OCI-LY1 (cell line): ENCODE measurements around the gene GPATCH4.

ENCODE experiments used
- EZH2 ChIP-seq: fragments of 200-600 bp; sonication (generic), shearing (Covaris generic); IDR thresholded peaks from 2 replicates; pipeline ENCODE4 v1.8.0; 2017; ENCODE audit warnings: borderline replicate concordance, mixed run types, mild to moderate bottlenecking, antibody characterized with exemption, low read length, moderate library complexity, mixed read lengths
- TF ChIP-seq, protein P1 (sequence below): fragments of 200-600 bp; sonication (generic), shearing (Covaris generic); IDR thresholded peaks from 2 replicates; pipeline ENCODE4 v1.5.1; 2017; ENCODE audit warnings: mild to moderate bottlenecking, antibody characterized with exemption, low read length, moderate library complexity, mixed read lengths

DNA sequence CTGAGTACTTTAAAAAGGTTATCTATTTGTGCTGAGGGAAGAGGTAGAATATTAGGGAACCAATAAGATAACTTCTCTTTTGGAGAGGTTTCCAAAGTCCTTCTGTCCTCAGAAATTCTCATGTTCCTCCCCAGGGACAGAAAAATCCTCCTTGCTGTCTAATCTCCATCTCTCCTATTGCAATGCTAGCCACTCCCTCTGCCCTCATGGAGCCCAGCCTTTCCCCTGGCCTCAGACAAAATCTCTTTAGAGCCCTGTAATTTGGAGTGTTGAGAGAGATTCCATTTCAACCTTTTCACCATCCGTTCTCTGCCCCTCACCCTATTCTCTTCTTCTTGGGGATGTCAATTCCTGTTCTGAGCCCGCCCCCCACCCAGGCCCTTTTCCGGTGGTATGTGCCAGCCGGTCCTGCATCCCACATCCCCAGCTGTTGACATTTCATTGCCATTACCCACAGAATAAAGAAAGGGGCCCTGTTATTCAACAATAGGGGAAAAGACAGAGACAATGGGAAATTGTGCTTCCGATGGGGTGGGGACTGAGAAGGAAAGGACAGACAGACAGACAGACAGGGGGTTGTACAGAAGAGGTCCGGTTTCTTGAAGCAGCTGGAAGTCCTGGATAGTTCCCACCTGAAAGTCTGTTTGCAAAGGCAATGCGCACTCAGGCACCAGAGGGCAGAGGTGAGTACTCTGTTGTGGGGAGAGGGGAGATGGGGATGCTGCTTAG is 17.7 kb upstream of the GPATCH4 start, which contains the start of gene HAPLN2:
- TF ChIP-seq, protein P1, sequence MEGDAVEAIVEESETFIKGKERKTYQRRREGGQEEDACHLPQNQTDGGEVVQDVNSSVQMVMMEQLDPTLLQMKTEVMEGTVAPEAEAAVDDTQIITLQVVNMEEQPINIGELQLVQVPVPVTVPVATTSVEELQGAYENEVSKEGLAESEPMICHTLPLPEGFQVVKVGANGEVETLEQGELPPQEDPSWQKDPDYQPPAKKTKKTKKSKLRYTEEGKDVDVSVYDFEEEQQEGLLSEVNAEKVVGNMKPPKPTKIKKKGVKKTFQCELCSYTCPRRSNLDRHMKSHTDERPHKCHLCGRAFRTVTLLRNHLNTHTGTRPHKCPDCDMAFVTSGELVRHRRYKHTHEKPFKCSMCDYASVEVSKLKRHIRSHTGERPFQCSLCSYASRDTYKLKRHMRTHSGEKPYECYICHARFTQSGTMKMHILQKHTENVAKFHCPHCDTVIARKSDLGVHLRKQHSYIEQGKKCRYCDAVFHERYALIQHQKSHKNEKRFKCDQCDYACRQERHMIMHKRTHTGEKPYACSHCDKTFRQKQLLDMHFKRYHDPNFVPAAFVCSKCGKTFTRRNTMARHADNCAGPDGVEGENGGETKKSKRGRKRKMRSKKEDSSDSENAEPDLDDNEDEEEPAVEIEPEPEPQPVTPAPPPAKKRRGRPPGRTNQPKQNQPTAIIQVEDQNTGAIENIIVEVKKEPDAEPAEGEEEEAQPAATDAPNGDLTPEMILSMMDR = peak; percentile 55; the same call in 1 of the 2 replicates
- TF ChIP-seq EZH2 = no peak
